HG02759 (cell line): ENCODE results near the gene RGL4.

Source experiments
- ATAC-seq: cut with Tn5 transposase; IDR thresholded peaks from one replicate; pipeline ENCODE4 v1.9.1; 2021; ENCODE audit warnings: mild to moderate bottlenecking, moderate library complexity; ENCODE audit not compliant: unreplicated experiment

RGL4 gene

DNA sequence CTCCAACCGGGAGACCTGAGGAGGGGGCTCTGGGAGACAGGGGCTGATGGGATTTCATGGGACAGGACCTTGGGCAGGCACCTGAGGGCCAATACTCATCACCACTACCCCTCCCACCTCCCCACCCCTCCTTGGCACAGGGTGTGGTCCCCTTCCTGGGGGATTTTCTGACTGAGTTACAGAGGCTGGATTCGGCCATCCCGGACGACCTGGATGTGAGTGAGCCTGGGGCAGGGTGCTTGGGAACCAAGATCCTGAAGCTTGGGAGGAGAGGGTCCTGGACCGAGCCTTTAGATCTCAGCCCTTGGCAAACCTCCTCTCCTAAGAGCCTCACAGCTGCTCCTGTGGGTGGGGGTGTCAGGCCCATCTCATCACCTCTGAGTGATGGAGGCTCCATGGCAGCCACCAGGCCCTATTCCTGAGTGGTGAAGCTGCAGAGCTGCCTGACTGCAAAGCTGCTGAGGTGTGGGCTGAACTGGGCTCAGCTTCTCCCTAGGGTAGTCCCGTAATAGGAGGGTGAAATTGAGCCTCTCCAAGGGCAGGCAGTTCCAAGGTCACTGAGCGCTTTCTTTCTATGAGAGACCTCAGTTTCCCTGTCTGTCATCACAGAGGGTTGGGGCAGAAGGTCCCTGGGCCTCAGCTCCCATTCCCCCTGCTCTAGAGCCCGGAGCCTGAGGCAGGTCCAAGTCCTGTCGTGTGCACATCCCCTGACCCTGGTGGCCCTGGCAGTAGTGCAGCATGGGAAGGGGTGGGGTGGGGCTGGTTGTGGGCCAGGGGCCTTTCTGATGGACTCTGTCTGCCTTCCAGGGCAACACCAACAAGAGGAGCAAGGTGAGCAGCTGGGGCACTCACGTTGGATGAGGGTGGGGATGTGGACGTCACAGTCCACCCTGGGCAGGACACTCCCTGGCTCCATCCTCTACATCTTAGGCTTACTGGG is 6.5 kb downstream of the RGL4 start:
- no peak for ATAC-seq

GRCh38 chr22:23698094-23698493 is 7.3 kb downstream of the RGL4 start:
- ATAC-seq = no peak

- ATAC-seq = no peak
Measured at GRCh38 chr22:23698673-23699235, 7.9 kb downstream of the RGL4 start.

DNA sequence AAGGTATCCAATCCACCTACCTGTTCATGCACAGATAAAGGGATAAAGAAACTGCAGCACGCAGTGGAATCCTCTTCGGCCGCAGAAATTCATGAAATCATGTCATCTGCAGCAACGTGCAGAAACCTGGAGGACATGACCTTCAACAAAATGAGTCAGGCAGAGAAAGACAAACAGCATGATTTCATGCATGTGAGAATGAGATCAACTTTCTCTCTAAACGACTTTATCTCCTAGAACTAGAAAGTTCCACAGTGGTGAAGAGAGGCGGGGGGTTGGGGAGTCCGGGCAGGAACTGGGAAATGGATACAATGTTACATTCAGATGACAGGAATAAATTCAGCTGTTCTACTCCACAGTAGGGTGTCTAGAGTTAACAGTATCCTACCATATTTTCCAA is 9.9 kb downstream of the RGL4 start:
- no peak for ATAC-seq

DNA sequence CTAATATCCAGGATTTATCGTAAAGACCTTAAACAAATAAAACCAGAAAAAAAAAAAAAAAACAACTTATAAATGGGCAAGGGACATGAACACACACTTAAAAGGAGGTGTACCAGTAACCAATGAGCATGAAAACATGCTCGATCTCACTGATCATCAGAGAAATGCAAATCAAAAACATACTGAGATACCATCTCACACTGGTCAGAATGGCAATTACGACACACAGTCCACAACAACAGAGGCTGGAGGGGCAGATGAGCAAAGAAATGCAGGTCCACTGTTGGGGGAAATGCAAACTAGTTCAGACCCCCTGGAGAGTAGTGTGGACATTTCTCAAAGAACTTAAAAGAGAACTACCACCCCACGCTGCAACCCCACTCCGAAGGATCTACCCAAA is 13.2 kb downstream of the RGL4 start:
- ATAC-seq = no peak

- no peak for ATAC-seq
Measured at GRCh38 chr22:23704829-23705228, 14.0 kb downstream of the RGL4 start.

DNA sequence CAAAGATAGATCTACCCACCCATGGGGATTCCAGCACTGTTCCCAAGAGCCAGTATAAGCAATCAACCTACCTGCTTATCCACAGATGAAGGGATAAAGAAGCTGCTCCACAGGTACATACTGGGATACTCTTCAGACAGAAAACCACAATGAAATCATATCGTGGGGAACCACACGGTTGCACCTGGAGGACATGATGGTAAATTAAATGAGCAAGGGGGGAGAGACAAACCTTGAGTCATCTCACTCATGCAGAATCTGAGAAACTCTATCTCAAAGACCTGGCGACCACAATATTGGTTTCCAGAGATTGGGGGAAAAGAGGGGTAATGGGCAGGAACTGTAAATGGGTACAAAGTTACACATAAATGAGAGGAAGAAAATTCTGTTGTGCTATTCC is 14.5 kb downstream of the RGL4 start:
- no peak for ATAC-seq

- no peak for ATAC-seq
Measured at GRCh38 chr22:23708270-23708669, 17.5 kb downstream of the RGL4 start.

DNA sequence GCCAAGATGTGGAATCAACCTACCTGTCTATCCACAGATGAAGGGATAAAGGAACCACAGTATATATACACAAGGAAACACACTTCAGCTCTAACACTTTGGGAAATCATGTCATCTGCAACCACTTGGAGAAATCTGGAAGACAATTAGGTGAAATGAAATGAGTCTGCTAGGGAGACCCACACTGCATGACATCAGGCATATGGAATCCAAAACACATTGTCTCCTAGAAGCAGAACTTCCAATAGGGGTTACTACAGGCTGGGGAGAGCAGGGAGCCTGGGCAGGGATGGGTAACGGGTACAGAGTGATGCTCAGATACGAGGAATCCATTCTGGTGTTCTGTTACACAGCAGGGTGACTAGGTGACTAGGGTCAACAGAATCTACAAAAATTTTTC is 18.3 kb downstream of the RGL4 start:
- ATAC-seq = no peak

DNA sequence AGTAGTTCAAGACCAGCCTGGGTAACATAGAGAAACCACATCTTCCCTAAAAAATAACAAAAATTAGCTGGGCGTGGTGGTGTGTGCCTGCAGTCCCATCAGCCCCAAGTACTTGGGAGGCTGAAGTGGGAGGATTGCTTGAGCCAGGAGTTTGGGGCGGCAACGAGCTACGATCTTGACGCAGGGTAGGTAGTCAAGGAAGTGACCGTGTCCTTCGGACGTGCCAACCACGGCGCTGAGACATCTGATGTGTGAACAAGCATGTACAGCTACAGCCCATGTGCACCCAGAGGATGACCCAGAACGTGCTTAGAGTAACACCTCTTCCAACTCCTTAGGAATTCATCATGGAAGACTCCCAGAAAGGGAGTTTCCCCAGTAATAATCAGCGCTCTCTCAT is 21.4 kb downstream of the RGL4 start:
- no peak for ATAC-seq

GRCh38 chr22:23713696-23714595 is 23.1 kb downstream of the RGL4 start:
- ATAC-seq = no peak

DNA sequence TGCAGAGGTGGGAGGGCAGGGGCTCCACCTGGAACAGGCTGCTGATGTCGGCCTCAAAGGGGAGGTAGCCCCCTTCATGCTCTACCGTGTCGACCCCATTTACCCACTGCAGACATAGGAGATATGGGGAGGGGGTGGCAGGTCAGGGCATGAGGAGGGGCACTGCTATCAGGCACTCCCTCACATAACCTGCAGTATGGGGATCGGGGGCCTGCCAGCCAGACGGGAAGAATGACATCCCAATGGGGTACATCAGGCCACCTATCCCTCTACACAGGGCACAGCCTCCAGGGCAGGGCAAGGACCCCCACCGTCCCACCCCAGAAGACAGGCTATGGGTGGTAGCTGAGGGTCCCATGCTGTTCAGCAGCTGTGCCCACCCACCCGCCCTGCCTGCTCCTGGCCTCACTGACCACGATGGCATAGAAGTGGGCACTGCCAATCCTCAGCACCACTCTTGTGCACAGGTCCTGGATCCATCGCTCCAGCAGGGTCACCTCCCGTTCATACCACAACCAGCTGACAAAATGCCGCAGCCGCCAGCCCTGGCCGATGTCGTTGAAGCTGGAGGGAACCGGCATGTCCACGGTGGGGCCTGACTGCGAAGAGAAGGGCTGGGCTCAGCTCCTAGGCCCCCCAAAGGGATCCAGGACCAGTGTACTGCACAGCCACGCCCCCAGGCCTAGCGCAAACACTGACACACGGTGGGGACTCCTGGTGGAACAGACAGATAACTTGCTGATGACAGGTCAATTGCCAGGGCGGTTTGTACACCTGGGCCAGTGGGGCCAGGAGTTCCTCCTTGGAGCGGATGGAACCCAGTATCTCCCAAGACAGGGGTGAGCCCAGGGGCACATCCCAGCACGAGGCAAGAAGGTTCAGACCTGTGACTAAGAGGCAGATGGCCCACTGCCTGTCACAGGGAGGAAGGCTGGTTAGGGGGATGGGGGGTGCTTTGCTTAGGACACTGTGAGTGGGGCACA is 24.1 kb downstream of the RGL4 start:
- no peak for ATAC-seq

DNA sequence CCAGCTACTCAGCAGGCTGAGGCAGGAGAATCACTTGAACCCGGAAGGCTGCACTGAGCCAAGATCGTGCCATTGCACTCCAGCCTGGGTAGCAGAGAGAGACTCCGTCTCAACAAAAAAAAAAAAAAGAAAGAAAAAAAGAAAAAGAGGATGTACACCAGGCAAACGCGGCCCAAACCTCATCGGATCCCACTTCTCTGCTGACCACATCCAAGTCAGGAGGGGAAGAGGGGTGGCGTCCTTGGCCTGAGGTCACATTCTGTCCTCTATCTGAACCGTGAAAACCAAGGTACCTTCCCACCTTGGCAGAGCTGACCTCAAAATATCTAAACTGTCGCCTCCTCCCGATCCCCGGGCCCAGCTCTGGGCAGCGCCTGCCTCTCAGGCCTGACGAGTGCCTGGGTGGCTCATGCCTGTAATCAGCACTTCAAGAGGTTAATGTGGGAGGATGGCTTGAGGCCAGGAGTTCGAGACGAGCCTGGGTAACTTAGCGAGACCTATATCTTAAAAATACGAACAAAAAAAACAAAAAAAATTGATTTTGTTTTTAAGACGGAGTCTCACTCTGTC is 25.1 kb downstream of the RGL4 start:
- ATAC-seq = no peak

GRCh38 chr22:23716811-23717801 is 26.3 kb downstream of the RGL4 start:
- ATAC-seq = peak; percentile 81

DNA sequence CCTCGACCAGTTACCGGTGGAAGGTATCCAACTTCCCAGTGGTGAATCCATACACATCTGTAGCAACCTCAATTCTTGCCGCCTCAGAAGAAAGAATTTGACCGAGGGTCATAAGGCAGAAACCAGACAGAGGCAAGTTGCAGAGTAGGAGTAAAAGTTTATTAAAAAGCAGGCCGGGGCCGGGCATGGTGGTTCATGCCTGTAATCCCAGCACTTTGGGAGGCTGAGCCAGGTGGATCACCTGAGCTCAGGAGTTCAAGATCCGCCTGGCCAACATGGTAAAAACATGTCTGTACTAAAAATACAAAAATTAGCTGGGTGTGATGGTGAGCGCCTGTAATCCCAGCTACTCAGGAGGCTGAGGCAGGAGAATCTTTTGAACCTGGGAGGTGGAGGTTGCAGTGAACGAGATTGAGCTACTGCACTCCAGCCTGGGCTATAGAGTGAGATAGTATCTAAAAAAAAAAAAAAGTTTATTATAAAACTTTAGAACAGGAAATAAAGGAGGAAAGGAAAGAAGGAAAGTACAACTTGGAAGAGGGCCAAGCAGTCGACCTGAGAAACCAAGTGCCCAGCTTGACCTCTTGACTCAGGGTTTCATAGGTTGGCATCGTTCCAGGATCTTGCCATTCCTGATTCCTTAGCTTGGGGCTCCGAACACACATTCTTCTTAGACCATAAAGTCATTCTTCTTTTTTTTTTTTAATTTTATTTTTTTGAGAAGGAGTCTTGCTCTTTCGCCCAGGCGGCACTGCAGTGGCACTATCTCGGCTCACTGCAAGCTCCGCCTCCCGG is 27.8 kb downstream of the RGL4 start:
- ATAC-seq = no peak

- no peak for ATAC-seq
Measured at GRCh38 chr22:23720855-23721254, 30.0 kb downstream of the RGL4 start.

- no peak for ATAC-seq
Measured at GRCh38 chr22:23722160-23722559, 31.3 kb downstream of the RGL4 start.

GRCh38 chr22:23722724-23723123 is 31.9 kb downstream of the RGL4 start:
- ATAC-seq = no peak
